ENCODE data around the gene ACKR2.

DNA sequence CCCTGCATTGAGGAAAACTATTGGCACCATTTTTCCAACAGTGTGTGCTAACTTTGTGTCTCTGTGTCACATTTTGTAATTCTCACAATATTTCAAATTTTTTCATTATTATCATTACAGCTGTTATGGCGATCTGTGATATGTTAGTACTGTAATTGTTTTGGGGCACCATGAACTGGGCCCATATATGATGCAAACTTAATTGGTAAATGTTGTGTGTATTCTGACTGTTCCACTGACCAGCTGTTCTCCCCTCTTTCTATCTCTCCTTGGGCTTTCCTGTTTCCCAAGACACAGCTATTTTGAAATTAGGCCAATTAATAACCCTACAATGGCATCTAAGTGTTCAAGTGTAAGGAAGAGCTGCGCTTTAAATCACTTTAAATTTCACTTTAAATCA is 68.6 kb downstream of the ACKR2 start:
- TF ChIP-seq, protein P1, sequence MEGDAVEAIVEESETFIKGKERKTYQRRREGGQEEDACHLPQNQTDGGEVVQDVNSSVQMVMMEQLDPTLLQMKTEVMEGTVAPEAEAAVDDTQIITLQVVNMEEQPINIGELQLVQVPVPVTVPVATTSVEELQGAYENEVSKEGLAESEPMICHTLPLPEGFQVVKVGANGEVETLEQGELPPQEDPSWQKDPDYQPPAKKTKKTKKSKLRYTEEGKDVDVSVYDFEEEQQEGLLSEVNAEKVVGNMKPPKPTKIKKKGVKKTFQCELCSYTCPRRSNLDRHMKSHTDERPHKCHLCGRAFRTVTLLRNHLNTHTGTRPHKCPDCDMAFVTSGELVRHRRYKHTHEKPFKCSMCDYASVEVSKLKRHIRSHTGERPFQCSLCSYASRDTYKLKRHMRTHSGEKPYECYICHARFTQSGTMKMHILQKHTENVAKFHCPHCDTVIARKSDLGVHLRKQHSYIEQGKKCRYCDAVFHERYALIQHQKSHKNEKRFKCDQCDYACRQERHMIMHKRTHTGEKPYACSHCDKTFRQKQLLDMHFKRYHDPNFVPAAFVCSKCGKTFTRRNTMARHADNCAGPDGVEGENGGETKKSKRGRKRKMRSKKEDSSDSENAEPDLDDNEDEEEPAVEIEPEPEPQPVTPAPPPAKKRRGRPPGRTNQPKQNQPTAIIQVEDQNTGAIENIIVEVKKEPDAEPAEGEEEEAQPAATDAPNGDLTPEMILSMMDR (IDR thresholded peaks at IDR 0.05): no peak
- TF ChIP-seq POLR2A (IDR thresholded peaks at IDR 0.05) (no peak), EP300 (IDR thresholded peaks at IDR 0.05) (no peak), POLR2AphosphoS5 (IDR thresholded peaks at IDR 0.05) (no peak)

Data from stomach (tissue), 4 donors.